ENCODE data around the gene NPTX2. TPM values are rescaled to one million over a fixed set of nuclear protein-coding genes. Genes with fewer than 3 reads are reported as not detected.

The NPTX2 gene
- total RNA-seq, 3 donors from 2014 or later (not counting 1 experiment from before 2014, with no cell fraction given) = 0.14 TPM; not detected in 2

- Mint-ChIP-seq H3K4me1 (no peaks in the 10 kb centered on the region), H3K4me3 (no peak overlapping the region), H3K9me3 (peaks cover 0 to 3% of the 10 kb centered on the region in 2 donors), H3K27me3 (ENCODE audit: low read depth in 2 of 2) (peaks cover 0 to 3% of the 10 kb centered on the region in 2 donors), H3K36me3 (no peaks in the 10 kb centered on the region), H3K27ac (no peak overlapping the region)
- no peaks in the 10 kb centered on the region for H3K36me3 ChIP-seq (ENCODE audit: control insufficient read depth, insufficient read depth, low read length)
- TF ChIP-seq CTCF (IDR thresholded peaks at IDR 0.05) = no peak
- ATAC-seq (no peak), DNase-seq (no peak)
- intact Hi-C loops (cut with micrococcal nuclease) = no loop called here
- H3K4me3 ChIP-seq (ENCODE audit: low read length) = no peak overlapping the region
- no peaks in the 10 kb centered on the region for H3K9me3 ChIP-seq (ENCODE audit: control insufficient read depth, insufficient read depth, low read length)
- no peak overlapping the region for H3K27ac ChIP-seq (ENCODE audit: low read length)
- 83% methylated on average over 3 of the region's 3 CpGs for WGBS (ENCODE audit: insufficient coverage)
- no peaks in the 10 kb centered on the region for H3K4me1 ChIP-seq (ENCODE audit: control insufficient read depth, insufficient read depth, low read length)
- H3K27me3 ChIP-seq (ENCODE audit: control insufficient read depth, insufficient read depth, low read length) = no peaks in the 10 kb centered on the region
These were observed 14.2 kb upstream of the NPTX2 start for GRCh38 chr7:98602755-98603398.

DNA sequence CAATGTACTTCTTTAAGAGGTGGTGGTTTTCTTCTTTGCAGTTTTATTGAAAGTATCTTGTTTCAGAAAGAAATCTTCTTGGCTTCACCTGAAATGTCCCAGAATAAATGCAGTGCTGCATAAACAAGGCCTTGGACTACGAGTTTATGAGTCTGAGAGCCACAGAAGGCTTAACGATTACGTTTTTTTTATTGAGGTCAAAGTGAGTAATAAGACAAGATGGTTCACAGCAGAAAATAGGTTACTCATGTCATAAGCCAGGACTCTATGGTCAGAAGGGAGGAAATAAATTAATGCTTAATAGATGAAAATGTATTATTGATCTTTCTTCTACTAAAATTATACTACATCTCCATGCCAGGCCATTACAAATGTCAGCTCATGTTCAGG lies 13.7 kb upstream of the NPTX2 start:
- intact Hi-C loops (cut with micrococcal nuclease) = no loop called here
- DNase-seq = no peak
- no peaks in the 10 kb centered on the region for H3K27me3 ChIP-seq (ENCODE audit: control insufficient read depth, insufficient read depth, low read length)
- H3K4me1 Mint-ChIP-seq = no peaks in the 10 kb centered on the region
- no peak overlapping the region for H3K4me3 Mint-ChIP-seq
- H3K36me3 ChIP-seq (ENCODE audit: control insufficient read depth, insufficient read depth, low read length) = no peaks in the 10 kb centered on the region
- H3K36me3 Mint-ChIP-seq = no peaks in the 10 kb centered on the region
- no peak for ATAC-seq
- no peaks in the 10 kb centered on the region for H3K9me3 ChIP-seq (ENCODE audit: control insufficient read depth, insufficient read depth, low read length)
- no peaks in the 10 kb centered on the region for H3K4me1 ChIP-seq (ENCODE audit: control insufficient read depth, insufficient read depth, low read length)
- peaks cover 0 to 3% of the 10 kb centered on the region in 2 donors for H3K9me3 Mint-ChIP-seq
- no peak for TF ChIP-seq CTCF (IDR thresholded peaks at IDR 0.05)
- no peak overlapping the region for H3K4me3 ChIP-seq (ENCODE audit: low read length)
- no peak overlapping the region for H3K27ac ChIP-seq (ENCODE audit: low read length)
- 79% methylated on average over 3 of the region's 3 CpGs for WGBS (ENCODE audit: insufficient coverage)
- no peak overlapping the region for H3K27ac Mint-ChIP-seq
- H3K27me3 Mint-ChIP-seq (ENCODE audit: low read depth in 2 of 2) = peaks cover 0 to 3% of the 10 kb centered on the region in 2 donors

GRCh38 chr7:98613601-98614425 lies 3.3 kb upstream of the NPTX2 start:
- Histone ChIP-seq H3K27me3 (ENCODE audit: control insufficient read depth, insufficient read depth, low read length) (peaks cover 13% of the 10 kb centered on the region), H3K36me3 (ENCODE audit: control insufficient read depth, insufficient read depth, low read length) (no peaks in the 10 kb centered on the region), H3K9me3 (ENCODE audit: control insufficient read depth, insufficient read depth, low read length) (no peaks in the 10 kb centered on the region), H3K27ac (ENCODE audit: low read length) (no peak overlapping the region), H3K4me1 (ENCODE audit: control insufficient read depth, insufficient read depth, low read length) (no peaks in the 10 kb centered on the region), H3K4me3 (ENCODE audit: low read length) (no peak overlapping the region)
- ATAC-seq (no peak), DNase-seq (no peak)
- no peak overlapping the region for H3K27ac Mint-ChIP-seq
- peaks cover 27 to 30% of the 10 kb centered on the region in 2 donors for H3K27me3 Mint-ChIP-seq (ENCODE audit: low read depth in 2 of 2)
- 58% methylated on average over 12 of the region's 14 CpGs for WGBS (ENCODE audit: insufficient coverage)
- H3K9me3 Mint-ChIP-seq = peaks cover 2 to 6% of the 10 kb centered on the region in 2 donors
- H3K36me3 Mint-ChIP-seq = peaks cover 5% of the 10 kb centered on the region
- H3K4me1 Mint-ChIP-seq = no peaks in the 10 kb centered on the region
- intact Hi-C loops (cut with micrococcal nuclease) = no loop called here
- no peak for TF ChIP-seq CTCF (IDR thresholded peaks at IDR 0.05)
- no peak overlapping the region for H3K4me3 Mint-ChIP-seq

All from natural killer cell (primary cell).